ENCODE measurements around the gene MSMP.

GRCh38 chr9:35776018-35776417, 21.9 kb upstream of the MSMP start:
- TF ChIP-seq CTCF (conservative IDR thresholded peaks at IDR 0.05), result no peak
- TF ChIP-seq EZH2 (IDR thresholded peaks at IDR 0.05; ENCODE audit: low read depth), result no peak

Measured in PC-9 (cell line).